ENCODE measurements around the gene C1orf159.
"Not testable (repeated sequence)": the region's sequence is repeated elsewhere in the genome, so short reads cannot be mapped to it uniquely, and the experiment has no call there.

C1orf159 gene

GRCh38 chr1:1115136-1115785, 628 bp downstream of the C1orf159 start:
- no peak overlapping the region for H3K27ac ChIP-seq (ENCODE audit: low read depth, low read length)
- H3K9ac ChIP-seq (ENCODE audit: low read depth, low read length): peak overlapping the region; percentile 50; the same call in 1 of the 2 replicates
- H3K4me1 ChIP-seq (ENCODE audit: insufficient read depth, low read length): 0 out of 2 replicates have a peak, but pooled peaks cover 2% of the 10 kb centered on the region
- peaks cover 5% of the 10 kb centered on the region; the same call in 1 of the 2 replicates for H3K9me3 ChIP-seq (ENCODE audit: insufficient read depth, low read depth, low read length)
- peaks cover 15% of the 10 kb centered on the region; the same call in 1 of the 2 replicates for H3K36me3 ChIP-seq (ENCODE audit: insufficient read depth, low read length)
- peak overlapping the region; percentile 77 for H3K4me3 ChIP-seq (ENCODE audit: low read length)
- H3K27me3 ChIP-seq (ENCODE audit: insufficient read depth, low read length): peaks cover 27% of the 10 kb centered on the region
- 11% methylated on average over 31 of the region's 41 CpGs for WGBS

- Histone ChIP-seq H3K9ac (ENCODE audit: low read depth, low read length) (no peak overlapping the region), H3K27ac (ENCODE audit: low read depth, low read length) (no peak overlapping the region), H3K9me3 (ENCODE audit: insufficient read depth, low read depth, low read length) (peaks cover 5% of the 10 kb centered on the region; the same call in 1 of the 2 replicates), H3K36me3 (ENCODE audit: insufficient read depth, low read length) (peaks cover 15% of the 10 kb centered on the region; the same call in 1 of the 2 replicates), H3K27me3 (ENCODE audit: insufficient read depth, low read length) (peaks cover 27% of the 10 kb centered on the region), H3K4me3 (ENCODE audit: low read length) (no peak overlapping the region), H3K4me1 (ENCODE audit: insufficient read depth, low read length) (0 out of 2 replicates have a peak, but pooled peaks cover 2% of the 10 kb centered on the region)
- 94% methylated on average over 13 of the region's 13 CpGs for WGBS
Measured at GRCh38 chr1:1114431-1114830, 1.5 kb downstream of the C1orf159 start.

- Histone ChIP-seq H3K27me3 (ENCODE audit: insufficient read depth, low read length) (peaks cover 9% of the 10 kb centered on the region), H3K4me3 (ENCODE audit: low read length) (no peak overlapping the region), H3K36me3 (ENCODE audit: insufficient read depth, low read length) (peaks cover 15% of the 10 kb centered on the region; the same call in 1 of the 2 replicates), H3K9ac (ENCODE audit: low read depth, low read length) (no peak overlapping the region), H3K9me3 (ENCODE audit: insufficient read depth, low read depth, low read length) (peaks cover 5% of the 10 kb centered on the region; the same call in 1 of the 2 replicates), H3K27ac (ENCODE audit: low read depth, low read length) (no peak overlapping the region), H3K4me1 (ENCODE audit: insufficient read depth, low read length) (0 out of 2 replicates have a peak, but pooled peaks cover 2% of the 10 kb centered on the region)
- WGBS: 92% methylated on average over 30 of the region's 30 CpGs
Measured at GRCh38 chr1:1112237-1112985, 3.5 kb downstream of the C1orf159 start.

DNA sequence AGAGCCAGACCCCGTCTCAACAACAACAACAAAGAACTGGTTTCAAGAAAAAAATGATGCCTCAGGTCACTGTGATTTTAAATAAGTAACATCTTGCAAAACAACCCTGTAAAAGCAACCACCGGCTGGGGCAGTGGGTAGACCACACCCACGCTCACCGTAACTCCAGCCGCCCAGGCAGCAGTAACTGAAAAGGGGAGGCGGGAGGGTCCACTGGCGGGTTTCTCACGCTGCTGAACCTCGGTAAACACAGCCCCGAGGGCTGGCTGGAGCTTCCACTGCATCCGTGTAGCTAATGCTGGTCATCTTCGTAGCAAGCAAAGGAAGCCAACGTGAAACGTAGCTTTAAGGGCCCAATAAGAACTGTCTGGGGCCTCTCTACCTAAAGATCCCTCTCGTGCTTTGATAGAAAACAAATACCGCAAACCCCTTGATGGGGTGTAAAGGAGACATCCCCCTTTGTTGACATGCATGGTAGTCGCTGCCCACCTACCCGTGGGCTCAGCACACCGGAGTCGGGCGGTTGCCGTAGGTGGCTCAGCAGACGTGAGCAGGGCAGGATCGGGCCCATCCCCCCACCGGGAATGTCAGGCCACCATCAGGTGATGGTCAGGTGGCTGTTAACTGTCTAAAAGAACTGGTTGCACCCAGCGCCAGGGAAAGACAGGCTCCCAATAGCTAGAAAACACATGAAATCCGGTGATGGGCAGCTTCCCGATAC, 4.2 kb downstream of the C1orf159 start:
- Histone ChIP-seq H3K9ac (ENCODE audit: low read depth, low read length) (no peak overlapping the region), H3K27ac (ENCODE audit: low read depth, low read length) (no peak overlapping the region), H3K9me3 (ENCODE audit: insufficient read depth, low read depth, low read length) (peaks cover 10% of the 10 kb centered on the region), H3K4me1 (ENCODE audit: insufficient read depth, low read length) (0 out of 2 replicates have a peak, but pooled peaks cover 2% of the 10 kb centered on the region), H3K4me3 (ENCODE audit: low read length) (no peak overlapping the region), H3K27me3 (ENCODE audit: insufficient read depth, low read length) (peaks cover 2% of the 10 kb centered on the region), H3K36me3 (ENCODE audit: insufficient read depth, low read length) (peaks cover 15% of the 10 kb centered on the region; the same call in 1 of the 2 replicates)
- 93% methylated on average over 28 of the region's 28 CpGs for whole genome bisulfite sequencing

- 96% methylated on average over 29 of the region's 29 CpGs for WGBS
- H3K4me3 ChIP-seq (ENCODE audit: low read length): no peak overlapping the region
- H3K9me3 ChIP-seq (ENCODE audit: insufficient read depth, low read depth, low read length): peaks cover 18% of the 10 kb centered on the region
- H3K27me3 ChIP-seq (ENCODE audit: insufficient read depth, low read length): no peaks in the 10 kb centered on the region
- no peak overlapping the region for H3K27ac ChIP-seq (ENCODE audit: low read depth, low read length)
- peaks cover 22% of the 10 kb centered on the region; the same call in 1 of the 2 replicates for H3K36me3 ChIP-seq (ENCODE audit: insufficient read depth, low read length)
- 0 out of 2 replicates have a peak, but pooled peaks cover 2% of the 10 kb centered on the region for H3K4me1 ChIP-seq (ENCODE audit: insufficient read depth, low read length)
- H3K9ac ChIP-seq (ENCODE audit: low read depth, low read length): no peak overlapping the region
Measured at GRCh38 chr1:1110561-1110971, 5.3 kb downstream of the C1orf159 start.

GRCh38 chr1:1109743-1110142, 6.1 kb downstream of the C1orf159 start:
- WGBS: 97% methylated on average over 14 of the region's 14 CpGs
- Histone ChIP-seq H3K27me3 (ENCODE audit: insufficient read depth, low read length) (no peaks in the 10 kb centered on the region), H3K4me3 (ENCODE audit: low read length) (no peak overlapping the region), H3K36me3 (ENCODE audit: insufficient read depth, low read length) (peaks cover 22% of the 10 kb centered on the region; the same call in 1 of the 2 replicates), H3K9me3 (ENCODE audit: insufficient read depth, low read depth, low read length) (peaks cover 18% of the 10 kb centered on the region), H3K9ac (ENCODE audit: low read depth, low read length) (no peak overlapping the region), H3K27ac (ENCODE audit: low read depth, low read length) (no peak overlapping the region), H3K4me1 (ENCODE audit: insufficient read depth, low read length) (0 out of 2 replicates have a peak, but pooled peaks cover 2% of the 10 kb centered on the region)

DNA sequence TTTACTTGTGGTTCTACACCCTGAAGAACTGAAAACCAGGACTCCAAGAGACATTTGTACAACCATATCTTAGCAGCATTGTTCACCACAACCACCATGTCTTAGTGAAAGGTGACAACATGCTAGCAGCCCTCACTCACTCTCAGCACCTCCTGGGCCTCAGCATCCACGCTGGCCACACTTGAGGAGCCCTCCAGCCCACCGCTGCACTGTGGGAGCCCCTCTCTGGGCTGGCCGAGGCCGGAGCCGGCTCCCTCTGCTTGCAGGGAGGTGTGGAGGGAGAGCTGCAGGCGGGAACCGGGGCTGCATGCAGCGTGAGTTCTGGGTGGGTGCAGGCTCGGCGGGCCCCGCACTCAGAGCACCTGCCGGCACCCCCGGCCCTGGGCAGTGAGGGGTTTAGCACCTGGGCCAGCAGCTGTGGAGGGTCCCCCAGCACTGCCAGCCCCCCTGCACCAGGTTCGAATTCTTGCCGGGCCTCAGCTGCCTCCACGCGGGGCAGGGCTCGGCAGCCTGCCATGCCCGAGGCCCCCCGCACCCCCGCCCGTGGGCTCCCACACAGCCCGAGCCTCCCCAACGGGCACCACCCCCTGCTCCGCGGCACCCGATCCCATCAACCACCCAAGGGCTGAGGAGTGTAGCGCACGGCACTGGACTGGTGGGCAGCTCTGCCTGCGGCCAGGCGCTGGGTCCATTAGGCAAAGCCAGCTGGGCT, 9.2 kb downstream of the C1orf159 start:
- H3K9ac ChIP-seq (ENCODE audit: low read depth, low read length): no peak overlapping the region
- H3K9me3 ChIP-seq (ENCODE audit: insufficient read depth, low read depth, low read length): peaks cover 13% of the 10 kb centered on the region
- no peak overlapping the region for H3K27ac ChIP-seq (ENCODE audit: low read depth, low read length)
- H3K27me3 ChIP-seq (ENCODE audit: insufficient read depth, low read length): no peaks in the 10 kb centered on the region
- H3K36me3 ChIP-seq (ENCODE audit: insufficient read depth, low read length): peaks cover 14% of the 10 kb centered on the region; the same call in 1 of the 2 replicates
- WGBS: 97% methylated on average over 31 of the region's 31 CpGs
- H3K4me1 ChIP-seq (ENCODE audit: insufficient read depth, low read length): 0 out of 2 replicates have a peak, but pooled peaks cover 2% of the 10 kb centered on the region
- H3K4me3 ChIP-seq (ENCODE audit: low read length): no peak overlapping the region

- Histone ChIP-seq H3K9me3 (ENCODE audit: insufficient read depth, low read depth, low read length) (peaks cover 23% of the 10 kb centered on the region), H3K36me3 (ENCODE audit: insufficient read depth, low read length) (peaks cover 10% of the 10 kb centered on the region; the same call in 1 of the 2 replicates)
- not testable (repeated sequence) for H3K4me3 ChIP-seq (ENCODE audit: low read length); H3K27ac ChIP-seq (ENCODE audit: low read depth, low read length); H3K4me1 ChIP-seq (ENCODE audit: insufficient read depth, low read length); H3K27me3 ChIP-seq (ENCODE audit: insufficient read depth, low read length); H3K9ac ChIP-seq (ENCODE audit: low read depth, low read length)
- whole genome bisulfite sequencing: 92% methylated on average over 6 of the region's 6 CpGs
Measured at GRCh38 chr1:1104152-1104551, 11.7 kb downstream of the C1orf159 start.

GRCh38 chr1:1101503-1101902, 14.4 kb downstream of the C1orf159 start:
- Histone ChIP-seq H3K9ac (ENCODE audit: low read depth, low read length) (no peak overlapping the region), H3K36me3 (ENCODE audit: insufficient read depth, low read length) (peaks cover 10% of the 10 kb centered on the region; the same call in 1 of the 2 replicates), H3K27me3 (ENCODE audit: insufficient read depth, low read length) (no peaks in the 10 kb centered on the region), H3K4me1 (ENCODE audit: insufficient read depth, low read length) (no peaks in the 10 kb centered on the region), H3K27ac (ENCODE audit: low read depth, low read length) (no peak overlapping the region), H3K9me3 (ENCODE audit: insufficient read depth, low read depth, low read length) (peaks cover 24% of the 10 kb centered on the region), H3K4me3 (ENCODE audit: low read length) (no peak overlapping the region)
- 80% methylated on average over 7 of the region's 7 CpGs for WGBS

DNA sequence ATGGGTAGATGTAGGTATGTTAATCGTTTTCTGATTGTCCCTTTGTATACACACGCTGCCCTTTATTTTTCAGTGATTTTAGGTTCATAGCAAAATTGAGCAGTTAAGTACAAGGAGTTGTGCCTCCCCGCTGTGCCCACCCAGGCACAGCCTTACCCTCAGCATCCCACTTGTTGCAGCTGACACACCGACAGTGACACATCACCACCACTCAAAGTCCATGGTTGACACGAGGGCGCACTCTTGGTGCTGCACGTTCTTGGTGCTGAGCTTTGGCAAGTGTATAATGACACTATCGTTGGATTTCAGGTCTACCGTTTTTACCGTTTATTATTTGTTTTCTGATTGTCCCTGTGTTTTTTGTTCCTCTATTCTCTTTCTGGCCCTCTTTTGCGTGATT, 15.6 kb downstream of the C1orf159 start:
- H3K4me1 ChIP-seq (ENCODE audit: insufficient read depth, low read length): no peaks in the 10 kb centered on the region
- no peak overlapping the region for H3K4me3 ChIP-seq (ENCODE audit: low read length)
- WGBS: 88% methylated on average over 11 of the region's 11 CpGs

More for the DNA sequence above, 15.6 kb downstream of the C1orf159 start:
- no peaks in the 10 kb centered on the region for H3K27me3 ChIP-seq (ENCODE audit: insufficient read depth, low read length)
- peaks cover 26% of the 10 kb centered on the region for H3K9me3 ChIP-seq (ENCODE audit: insufficient read depth, low read depth, low read length)
- H3K27ac ChIP-seq (ENCODE audit: low read depth, low read length): no peak overlapping the region
- H3K36me3 ChIP-seq (ENCODE audit: insufficient read depth, low read length): 0 out of 2 replicates have a peak, but pooled peaks cover 3% of the 10 kb centered on the region
- no peak overlapping the region for H3K9ac ChIP-seq (ENCODE audit: low read depth, low read length)

All from HUES64 (cell line).